CD4-positive, alpha-beta T cell treated with Interleukin-12 subunit alpha and Interleukin-12 subunit beta, for 1 hour (primary cell): ENCODE measurements around the gene WDR5.

ENCODE experiments used
- DNase-seq: peaks from one replicate; pipeline ENCODE4 v3.0.0-alpha.2; 2020

WDR5 gene

GRCh38 chr9:134132208-134132870, 3.5 kb upstream of the WDR5 start:
- no peak for DNase-seq

- no peak for DNase-seq
These were observed 936 bp upstream of the WDR5 start for GRCh38 chr9:134134949-134135342.

- DNase-seq = no peak
These were observed 475 bp downstream of the WDR5 start for GRCh38 chr9:134136118-134136995.

- no peak for DNase-seq
These were observed 1.1 kb downstream of the WDR5 start for GRCh38 chr9:134136996-134137299.

- no peak for DNase-seq
These were observed 2.4 kb downstream of the WDR5 start for GRCh38 chr9:134138292-134138691.

- no peak for DNase-seq
These were observed 3.2 kb downstream of the WDR5 start for GRCh38 chr9:134139081-134139480.

- DNase-seq = no peak
These were observed 6.0 kb downstream of the WDR5 start for GRCh38 chr9:134141906-134142305.

- no peak for DNase-seq
These were observed 8.9 kb downstream of the WDR5 start for GRCh38 chr9:134144801-134145200.

GRCh38 chr9:134145262-134145661, 9.4 kb downstream of the WDR5 start:
- no peak for DNase-seq

- DNase-seq = no peak
These were observed 11.1 kb downstream of the WDR5 start for GRCh38 chr9:134146774-134147493.

GRCh38 chr9:134149380-134149779, 13.5 kb downstream of the WDR5 start:
- DNase-seq = no peak

- DNase-seq = no peak
These were observed 14.8 kb downstream of the WDR5 start for GRCh38 chr9:134150557-134151214.

- DNase-seq = no peak
These were observed 16.2 kb downstream of the WDR5 start for GRCh38 chr9:134152022-134152448.

- no peak for DNase-seq
These were observed 16.6 kb downstream of the WDR5 start for GRCh38 chr9:134152488-134152887.

- DNase-seq = no peak
These were observed 17.6 kb downstream of the WDR5 start for GRCh38 chr9:134153450-134153849.

- DNase-seq = no peak
These were observed 18.4 kb downstream of the WDR5 start for GRCh38 chr9:134154262-134154701.

- no peak for DNase-seq
These were observed 20.0 kb downstream of the WDR5 start for GRCh38 chr9:134155812-134156377.

- no peak for DNase-seq
These were observed 20.9 kb downstream of the WDR5 start for GRCh38 chr9:134156564-134157377.

GRCh38 chr9:134157378-134157885, 21.6 kb downstream of the WDR5 start:
- DNase-seq = no peak

- no peak for DNase-seq
These were observed 22.4 kb downstream of the WDR5 start for GRCh38 chr9:134158242-134158641.

- DNase-seq = no peak
These were observed 23.0 kb downstream of the WDR5 start for GRCh38 chr9:134158753-134159392.
